Ramos (cell line): ENCODE data around the gene ADRB1.

Experiments used
- in situ Hi-C: fragments of 300-500 bp; cut with MboI; formaldehyde crosslinking; loops from one replicate; pipeline ENCODE4 v1.14.3; 2022; ENCODE audit warnings: low sequenced_read_pairs; ENCODE audit not compliant: unreplicated experiment

The ADRB1 gene

DNA sequence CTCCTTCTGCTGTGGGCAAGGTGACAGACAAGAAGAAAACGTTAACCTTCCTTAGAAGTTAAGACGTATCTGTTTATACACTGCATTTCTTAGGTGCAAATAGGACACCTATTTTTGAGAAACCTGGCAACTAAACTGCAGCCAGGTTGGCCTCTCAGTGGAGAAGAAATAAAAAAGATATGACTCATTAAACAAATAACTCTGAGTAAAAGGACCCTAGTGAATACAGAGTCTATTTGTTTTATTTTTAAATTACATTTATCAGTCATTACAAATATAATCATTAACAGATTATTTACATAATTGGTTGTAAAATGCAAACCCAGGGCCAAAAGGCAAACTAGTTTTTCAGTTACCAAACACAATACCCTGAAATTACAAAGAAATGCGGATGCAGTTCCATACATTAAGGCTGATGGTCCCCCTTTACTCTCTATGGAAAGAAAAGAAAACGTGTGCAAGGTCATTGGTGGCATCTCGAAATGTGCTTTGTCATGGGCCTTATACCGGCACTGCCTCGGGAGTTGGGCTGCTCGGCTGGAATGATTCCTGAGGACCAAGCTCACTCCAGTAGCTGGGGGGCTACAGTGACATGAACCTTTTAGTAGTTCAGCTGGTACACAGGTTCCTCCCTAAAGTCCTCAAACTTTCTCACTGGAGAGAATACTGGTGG is 38.4 kb downstream of the ADRB1 start:
- in situ Hi-C loops: no loop called here

DNA sequence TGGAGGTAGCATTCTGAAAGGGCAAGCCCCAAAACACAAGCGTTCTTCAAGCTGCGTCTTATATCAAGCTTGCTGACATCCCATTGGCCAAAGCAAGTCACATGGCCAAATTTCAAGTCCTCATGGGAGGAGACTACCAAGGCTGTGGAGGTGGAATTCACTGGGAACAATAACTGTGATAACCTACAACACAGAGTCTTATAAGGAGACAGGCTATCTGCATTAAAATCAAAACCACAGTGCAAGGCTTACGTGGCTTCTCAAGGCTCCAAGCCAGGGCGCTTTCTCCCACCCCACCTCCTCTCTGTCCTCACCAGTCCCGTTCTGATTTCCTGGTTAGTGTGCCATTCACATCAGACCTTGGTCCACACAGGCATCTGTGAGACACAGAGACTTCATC is 39.4 kb downstream of the ADRB1 start:
- in situ Hi-C loops: no loop called here

DNA sequence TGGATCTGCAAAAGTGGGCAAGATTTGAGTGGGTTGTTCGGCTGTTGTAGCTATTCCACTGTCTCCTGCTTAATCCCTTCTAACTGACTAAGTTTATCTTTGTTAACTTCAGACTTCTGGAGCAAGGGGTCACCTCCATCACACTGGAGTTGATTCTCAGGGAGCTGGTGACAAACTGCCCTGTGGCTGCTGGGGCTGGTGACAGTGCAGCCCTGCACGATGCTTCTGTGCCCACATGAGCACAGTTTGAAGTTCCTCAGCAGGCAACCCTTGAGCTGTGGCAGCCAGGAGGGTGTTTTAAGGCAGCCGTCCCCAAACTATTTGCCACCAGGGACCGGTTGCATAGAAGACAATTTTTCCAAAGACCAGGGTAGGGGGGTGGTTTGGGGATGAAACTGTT is 40.5 kb downstream of the ADRB1 start:
- in situ Hi-C loops: no loop called here

DNA sequence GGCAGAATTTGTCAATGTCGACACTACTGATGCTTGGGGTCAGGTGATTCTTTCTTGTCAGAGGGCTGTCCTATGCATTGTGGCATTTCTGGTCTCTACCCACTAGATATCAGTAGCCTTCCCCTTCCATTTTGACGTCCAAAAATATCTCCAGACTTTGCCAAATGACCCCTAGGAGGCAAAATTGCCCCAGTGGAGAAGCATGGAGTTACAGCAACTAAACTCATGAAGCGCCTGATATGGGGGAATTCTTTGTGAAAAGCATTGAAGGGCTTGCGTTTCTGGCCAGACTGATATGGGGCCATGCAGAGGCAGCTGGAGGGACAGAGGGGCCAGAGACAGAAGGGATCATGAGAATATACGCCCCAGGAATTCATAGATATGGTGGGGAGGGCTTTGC is 43.6 kb downstream of the ADRB1 start:
- in situ Hi-C loops: no loop called here

DNA sequence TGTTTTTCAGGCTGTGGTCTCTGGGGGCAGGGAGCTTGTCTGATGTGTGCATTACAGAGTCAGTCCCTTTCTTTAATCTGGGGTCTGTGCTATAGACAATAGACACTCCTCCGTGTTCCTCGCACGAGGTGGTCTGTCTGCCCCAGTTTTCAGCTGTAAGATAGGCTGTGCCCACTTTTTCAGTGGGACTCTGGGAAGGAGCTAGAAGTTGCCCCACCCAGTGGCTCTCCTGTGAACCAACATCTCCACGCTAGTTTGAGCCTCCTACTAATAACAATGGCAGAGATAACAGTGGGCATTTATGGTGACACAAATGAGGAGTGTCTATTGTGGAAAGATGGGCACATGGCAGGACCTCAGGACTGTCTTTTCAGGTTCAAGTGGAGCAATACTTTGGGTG is 44.0 kb downstream of the ADRB1 start:
- in situ Hi-C loops: no loop called here

DNA sequence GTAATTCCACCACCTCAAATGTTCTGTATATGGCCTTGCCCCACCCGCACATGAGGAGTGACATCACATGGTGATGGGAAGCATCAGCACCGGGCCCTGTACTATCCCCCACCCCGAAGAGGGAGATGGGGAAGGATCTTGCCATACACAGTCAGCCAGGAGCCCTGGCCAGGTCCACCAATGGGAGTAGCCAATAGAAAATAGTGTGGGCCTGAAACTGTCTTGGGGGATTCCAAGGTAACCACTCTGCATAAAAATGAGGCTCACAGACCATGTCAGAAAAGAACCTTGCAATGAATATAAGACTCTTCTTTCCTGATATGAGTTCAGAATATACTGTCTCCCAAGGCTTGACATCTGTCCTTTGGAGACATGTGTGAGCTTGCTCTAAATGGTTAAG is 51.1 kb downstream of the ADRB1 start:
- in situ Hi-C loops: no loop called here

DNA sequence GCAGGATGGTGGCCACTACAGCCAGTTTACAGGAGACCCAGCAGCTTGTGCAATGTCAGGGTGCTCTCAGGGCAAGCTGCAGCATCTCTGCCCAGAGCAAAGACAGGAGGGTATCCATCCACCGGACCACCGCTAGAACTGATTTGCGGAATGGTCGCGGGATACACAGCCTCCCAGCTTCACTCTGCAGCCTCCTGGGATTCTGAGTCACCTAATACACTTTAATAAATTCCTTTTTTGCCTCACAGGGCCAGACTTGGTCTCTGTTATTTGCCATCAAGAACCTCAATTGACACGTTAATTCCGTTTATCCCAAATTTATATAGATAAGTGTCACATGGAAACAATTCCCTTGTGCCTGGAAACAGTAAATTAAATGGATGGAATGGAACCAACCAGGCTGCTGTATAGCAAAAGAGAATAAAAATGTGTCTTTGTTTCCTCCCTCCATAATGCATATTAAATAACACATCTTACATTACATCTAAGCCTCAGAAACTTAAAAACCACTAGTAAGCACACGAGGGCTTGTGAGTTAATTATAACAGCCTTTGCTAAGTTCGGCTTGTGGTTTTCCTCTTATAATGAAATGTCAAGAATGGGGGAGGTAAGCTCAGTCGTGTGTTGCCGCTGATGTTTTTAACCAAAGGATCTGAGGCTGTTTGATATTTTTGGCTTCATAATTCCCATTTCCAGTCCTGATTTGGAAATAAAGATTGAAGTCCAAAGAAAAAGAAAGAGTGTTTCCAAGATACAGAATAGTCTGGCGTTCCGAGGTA is 52.1 kb downstream of the ADRB1 start:
- in situ Hi-C loops: no loop called here
